Skeletal muscle tissue (tissue), 4 donors: ENCODE measurements around the gene EPB41L5. TPM values are rescaled to one million over a fixed set of nuclear protein-coding genes. Genes with fewer than 3 reads are reported as not detected.
"Not testable (repeated sequence)": the region's sequence is repeated elsewhere in the genome, so short reads cannot be mapped to it uniquely, and the experiment has no call there.

Experiments
- H3K27ac ChIP-seq: one replicate; pipeline ENCODE4 v1.7.0; 2013; ENCODE audit warnings: mild to moderate bottlenecking, low read depth, low read length, inconsistent platforms
- H3K27me3 ChIP-seq, 3 donors: one replicate each; pipeline ENCODE4 v1.7.0; 2013; ENCODE audit warnings: low read length in 3 of 3; ENCODE audit not compliant: control insufficient read depth in 3 of 3, insufficient read depth in 3 of 3
- H3K36me3 ChIP-seq, 3 donors: one replicate each; pipeline ENCODE4 v1.7.0; 2013; ENCODE audit warnings: low read length in 3 of 3; ENCODE audit not compliant: control insufficient read depth in 3 of 3, insufficient read depth in 3 of 3
- H3K4me1 ChIP-seq, 3 donors: one replicate each; pipeline ENCODE4 v1.7.0; 2013; ENCODE audit warnings: low read length in 3 of 3, mild to moderate bottlenecking in 3 of 3; ENCODE audit not compliant: control insufficient read depth in 3 of 3, insufficient read depth in 3 of 3
- H3K4me3 ChIP-seq, 3 donors: one replicate each; pipeline ENCODE4 v1.7.0; 2013; ENCODE audit warnings: low read length in 3 of 3
- H3K9ac ChIP-seq, 3 donors: one replicate each; pipeline ENCODE4 v1.7.0; 2013; ENCODE audit warnings: low read length in 3 of 3, mild to moderate bottlenecking in 3 of 3, moderate library complexity in 2 of 3, low read depth in 1 of 3
- H3K9me3 ChIP-seq, 3 donors: one replicate each; pipeline ENCODE4 v1.7.0; 2013; ENCODE audit warnings: low read length in 3 of 3; ENCODE audit not compliant: control insufficient read depth in 3 of 3
- total RNA-seq: library from RNA; depleted of rRNA; stranded (reverse); fragments of >200 nt; gene quantifications from one replicate; pipeline ENCODE4 v1.2.3, GENCODE V29; 2014
- donor health status: Osteomylitis.

EPB41L5 gene
- total RNA-seq: 49.6 TPM

DNA sequence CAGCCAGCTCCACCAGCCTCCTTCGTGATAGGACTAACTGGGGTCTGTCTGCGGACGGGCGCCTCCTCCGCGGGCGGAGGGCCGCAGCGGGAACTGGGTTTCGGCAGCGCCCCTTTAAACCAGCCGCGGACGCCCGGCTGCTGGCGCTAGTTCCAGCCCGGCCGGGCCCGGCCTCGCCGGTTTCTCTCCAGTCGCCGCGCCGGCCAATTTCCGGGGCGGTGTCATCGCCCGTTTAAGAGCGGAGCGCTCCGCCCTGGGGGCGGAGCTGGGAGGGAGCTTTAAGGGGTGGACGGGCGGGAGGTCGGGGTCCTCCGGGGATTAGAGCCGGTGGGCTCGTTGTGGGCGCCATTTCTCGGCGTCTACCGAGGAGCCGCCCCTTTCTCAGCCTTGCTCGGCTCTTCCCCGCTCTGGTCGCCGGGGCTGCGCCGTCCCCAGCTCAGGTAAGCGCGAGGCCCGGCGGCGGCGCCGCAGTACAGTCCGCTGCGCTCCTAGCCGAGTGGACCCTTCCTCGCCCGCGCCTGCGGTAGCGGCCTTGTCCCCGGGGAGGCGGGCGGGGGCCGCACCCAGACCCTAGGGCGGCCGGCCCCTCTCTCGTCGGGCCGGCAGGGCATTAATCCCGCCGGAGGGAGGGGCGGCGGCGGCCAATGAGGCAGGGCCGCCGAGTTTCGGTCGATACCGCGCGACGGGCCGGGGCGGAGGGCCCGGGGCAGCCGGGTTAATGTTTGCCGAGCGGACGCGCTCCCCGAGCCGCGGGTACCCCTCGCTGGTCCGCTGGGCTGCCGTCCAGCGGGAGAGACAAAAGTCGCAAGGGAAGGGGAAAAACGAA lies at the start of gene EPB41L5:
TSS of gene EPB41L5 (plus strand) at position 307 of the 826 bp plus-strand sequence. CDS start 6,008 bp downstream, outside the sequence.
- Histone ChIP-seq H3K36me3 (no peaks in the 10 kb centered on the region), H3K4me1 (peaks cover 5 to 15% (median 7%) of the 10 kb centered on the region in 3 donors), H3K9ac (peak within 1 kb of the TSS; percentile 92), H3K9me3 (no peaks in the 10 kb centered on the region), H3K4me3 (peak within 1 kb of the TSS; percentile 83 to 86 (median 85)), H3K27ac (peak within 1 kb of the TSS; percentile 90), H3K27me3 (no peaks in the 10 kb centered on the region)

DNA sequence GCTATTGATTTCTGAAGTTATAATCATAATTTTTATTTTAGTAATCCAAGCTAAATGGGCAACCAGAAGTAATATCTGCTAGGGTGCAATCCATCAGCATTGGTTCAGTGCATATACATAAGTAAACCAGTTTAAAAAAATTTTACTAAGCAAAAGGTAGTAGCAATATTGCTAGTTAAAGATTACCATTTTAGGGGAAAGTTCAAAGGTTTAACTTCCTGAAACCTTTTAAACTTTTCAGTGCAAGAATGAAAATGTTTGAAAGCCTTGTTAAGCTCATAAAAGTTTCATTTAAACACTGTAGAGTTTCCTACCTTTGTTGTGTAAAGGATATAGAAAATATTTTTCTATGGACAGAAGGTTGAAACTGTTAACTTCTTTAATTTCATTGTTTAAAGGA lies 31.0 kb upstream of the EPB41L5 start:
- Histone ChIP-seq H3K9me3 (no peaks in the 10 kb centered on the region), H3K27ac (no peak overlapping the region), H3K4me3 (no peak overlapping the region)

DNA sequence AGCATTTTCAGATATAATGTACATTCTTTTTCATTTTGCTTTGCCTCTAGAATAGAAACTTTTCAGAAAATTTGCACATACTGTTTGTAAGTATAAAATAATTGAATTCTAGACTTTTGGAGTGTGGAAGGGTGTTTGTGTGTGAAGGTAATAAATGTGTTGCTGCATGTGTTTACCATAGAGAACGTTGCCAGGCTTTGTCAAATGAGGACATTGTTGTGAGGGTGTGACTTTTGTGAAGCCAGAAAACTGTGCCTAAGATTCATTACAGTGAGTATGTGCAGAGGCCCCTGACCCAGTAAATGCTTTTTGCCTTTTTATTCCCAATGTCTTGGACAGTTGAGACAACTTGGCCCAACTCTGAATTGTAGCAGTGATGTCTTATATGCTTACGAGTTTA lies 30.4 kb upstream of the EPB41L5 start:
- Histone ChIP-seq H3K4me3 (no peak overlapping the region), H3K4me1 (no peaks in the 10 kb centered on the region), H3K9ac (no peak overlapping the region), H3K36me3 (peaks cover 0 to 6% (median 2%) of the 10 kb centered on the region in 3 donors), H3K27ac (no peak overlapping the region), H3K9me3 (no peaks in the 10 kb centered on the region), H3K27me3 (no peaks in the 10 kb centered on the region)

More for the DNA sequence above, 31.0 kb upstream of the EPB41L5 start:
- Histone ChIP-seq H3K4me1 (no peaks in the 10 kb centered on the region), H3K9ac (no peak overlapping the region), H3K27me3 (no peaks in the 10 kb centered on the region), H3K36me3 (peaks cover 0 to 11% (median 8%) of the 10 kb centered on the region in 3 donors)

DNA sequence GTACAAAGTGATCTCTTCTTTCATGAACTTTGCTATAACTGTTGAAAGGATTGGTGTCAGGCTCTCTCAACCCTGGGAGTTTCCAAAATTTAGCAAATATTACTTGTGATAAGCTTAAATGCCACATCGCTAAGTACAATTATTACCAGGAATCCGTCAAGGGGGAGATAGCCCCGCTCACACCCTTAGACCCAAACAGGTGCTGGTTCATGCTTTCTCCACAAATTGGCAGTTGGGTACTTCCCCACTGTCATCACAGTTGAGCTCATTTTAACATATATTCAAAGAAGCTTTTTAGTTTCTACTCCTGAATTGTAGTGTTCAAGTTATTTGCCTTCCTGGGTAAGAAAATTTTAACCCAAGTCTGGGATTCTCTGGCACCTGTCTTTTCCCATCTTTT lies 29.8 kb upstream of the EPB41L5 start:
- Histone ChIP-seq H3K4me1 (no peaks in the 10 kb centered on the region), H3K9me3 (no peaks in the 10 kb centered on the region), H3K27ac (no peak overlapping the region), H3K4me3 (no peak overlapping the region), H3K9ac (no peak overlapping the region), H3K27me3 (no peaks in the 10 kb centered on the region), H3K36me3 (peaks cover 0 to 4% (median 0%) of the 10 kb centered on the region in 3 donors)

GRCh38 chr2:119996148-119996547 lies 16.7 kb upstream of the EPB41L5 start:
- Histone ChIP-seq H3K9ac (no peak overlapping the region), H3K9me3 (no peaks in the 10 kb centered on the region), H3K27me3 (no peaks in the 10 kb centered on the region), H3K4me3 (no peak overlapping the region), H3K4me1 (no peaks in the 10 kb centered on the region), H3K27ac (no peak overlapping the region), H3K36me3 (no peaks in the 10 kb centered on the region)

GRCh38 chr2:119996896-119997891 lies 15.7 kb upstream of the EPB41L5 start:
- not testable (repeated sequence) for H3K36me3 ChIP-seq, H3K9ac ChIP-seq, H3K9me3 ChIP-seq, H3K27me3 ChIP-seq, H3K27ac ChIP-seq, H3K4me1 ChIP-seq, H3K4me3 ChIP-seq

GRCh38 chr2:120001471-120001870 lies 11.4 kb upstream of the EPB41L5 start:
- Histone ChIP-seq H3K36me3 (no peaks in the 10 kb centered on the region), H3K27ac (no peak overlapping the region), H3K9me3 (no peaks in the 10 kb centered on the region), H3K9ac (no peak overlapping the region), H3K27me3 (no peaks in the 10 kb centered on the region), H3K4me1 (no peaks in the 10 kb centered on the region), H3K4me3 (no peak overlapping the region)

DNA sequence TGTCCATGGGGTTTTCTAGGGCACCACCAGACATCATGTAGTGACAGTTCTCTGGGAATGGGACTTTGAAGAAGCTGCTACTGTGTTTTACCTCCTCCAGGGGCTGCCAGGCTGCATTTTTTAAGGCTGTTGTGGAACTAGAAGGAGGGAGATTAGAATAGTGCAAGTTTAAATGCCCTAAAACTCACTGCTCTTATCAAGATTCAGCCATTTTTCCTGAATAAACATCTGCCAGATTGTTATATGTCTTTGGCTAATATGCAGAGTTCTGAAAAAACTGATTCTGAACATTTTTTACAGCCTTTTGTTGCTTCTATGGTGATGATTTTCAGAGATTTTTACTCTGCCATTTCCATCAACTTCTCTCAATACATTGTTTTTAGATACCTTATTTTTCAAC lies 8.6 kb upstream of the EPB41L5 start:
- no peaks in the 10 kb centered on the region for H3K9me3 ChIP-seq
- H3K4me1 ChIP-seq: no peaks in the 10 kb centered on the region
- no peak overlapping the region for H3K27ac ChIP-seq
- no peak overlapping the region for H3K4me3 ChIP-seq
- no peaks in the 10 kb centered on the region for H3K27me3 ChIP-seq
- no peaks in the 10 kb centered on the region for H3K36me3 ChIP-seq
- no peak overlapping the region for H3K9ac ChIP-seq

GRCh38 chr2:120005834-120006521 lies 6.9 kb upstream of the EPB41L5 start:
- Histone ChIP-seq H3K36me3 (no peaks in the 10 kb centered on the region), H3K9ac (no peak overlapping the region), H3K9me3 (no peaks in the 10 kb centered on the region), H3K27ac (no peak overlapping the region), H3K27me3 (no peaks in the 10 kb centered on the region), H3K4me3 (no peak overlapping the region), H3K4me1 (no peaks in the 10 kb centered on the region)
